Forelimb muscle (tissue), 1 donor: Measurements from ENCODE around the gene TUBB6. TPM values are rescaled to one million over a fixed set of nuclear protein-coding genes. Genes with fewer than 3 reads are reported as not detected.

Source experiments
- polyA plus RNA-seq: library from polyadenylated mRNA; unstranded; fragments of 120-200 nt; gene quantifications from one replicate; pipeline ENCODE4 v1.2.1, GENCODE V29; 2013; ENCODE audit not compliant: insufficient read length

The TUBB6 gene
- polyA plus RNA-seq, 1 donor, result 224 TPM

Other genes with a start within 250 kb of the TUBB6 start
- gene ANKRD62, start 214.4 kb upstream of the TUBB6 start, polyA plus RNA-seq, result not detected
- not detected for gene CIDEA, start 53.9 kb upstream of the TUBB6 start, polyA plus RNA-seq
- gene AFG3L2, start 69.0 kb downstream of the TUBB6 start, polyA plus RNA-seq, result 53.7 TPM
- gene PRELID3A, start 99.7 kb downstream of the TUBB6 start, polyA plus RNA-seq, result 6.9 TPM